HepG2 (cell line): ENCODE results near the gene ULK3.

Experiments used
- SMARCE1 ChIP-seq: fragments of 450-650 bp; IDR thresholded peaks from 2 replicates; pipeline ENCODE4 v1.6.1; 2017; ENCODE audit warnings: borderline replicate concordance
- ZNF253 ChIP-seq: sonication (generic); formaldehyde crosslinking; IDR thresholded peaks from 2 replicates; pipeline ENCODE4 v1.8.0; 2022; ENCODE audit warnings: mild to moderate bottlenecking, missing genetic modification reagents, borderline replicate concordance

- TF ChIP-seq ZNF253 (CRISPR knock-in tag) (no peak), SMARCE1 (no peak)
Measured at GRCh38 chr15:74830868-74831267, 12.1 kb downstream of the ULK3 start.
